GM21423 (cell line): ENCODE results near the gene UBASH3A.

Experiments used
- ATAC-seq: cut with Tn5 transposase; IDR thresholded peaks from one replicate; pipeline ENCODE4 v1.9.1; 2021; ENCODE audit warnings: mild to moderate bottlenecking, moderate library complexity; ENCODE audit not compliant: unreplicated experiment

UBASH3A gene

GRCh38 chr21:42444745-42445059, 41.0 kb downstream of the UBASH3A start:
- ATAC-seq, result no peak

GRCh38 chr21:42445311-42445710, 41.6 kb downstream of the UBASH3A start:
- ATAC-seq, result no peak

DNA sequence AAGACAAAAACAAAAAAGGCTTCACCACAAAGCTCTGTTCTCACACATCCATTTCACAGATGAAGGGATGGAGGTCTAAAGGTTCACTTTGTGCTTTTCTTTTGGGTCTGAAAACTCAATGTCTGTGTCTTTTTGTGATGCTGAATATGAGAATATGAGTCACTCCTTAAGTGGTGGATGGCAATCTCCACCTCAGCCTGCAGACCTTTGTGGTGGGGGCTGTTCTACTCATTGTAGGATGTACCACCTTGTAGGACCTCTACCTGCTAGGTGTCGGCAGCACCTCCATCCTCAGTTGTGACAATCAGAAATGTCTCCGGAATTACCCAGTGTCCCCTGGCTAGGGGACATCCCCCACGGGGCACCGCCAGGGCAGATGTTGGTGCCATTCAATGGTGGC, 42.8 kb downstream of the UBASH3A start:
- ATAC-seq, result no peak

GRCh38 chr21:42447182-42447581, 43.5 kb downstream of the UBASH3A start:
- ATAC-seq, result no peak

DNA sequence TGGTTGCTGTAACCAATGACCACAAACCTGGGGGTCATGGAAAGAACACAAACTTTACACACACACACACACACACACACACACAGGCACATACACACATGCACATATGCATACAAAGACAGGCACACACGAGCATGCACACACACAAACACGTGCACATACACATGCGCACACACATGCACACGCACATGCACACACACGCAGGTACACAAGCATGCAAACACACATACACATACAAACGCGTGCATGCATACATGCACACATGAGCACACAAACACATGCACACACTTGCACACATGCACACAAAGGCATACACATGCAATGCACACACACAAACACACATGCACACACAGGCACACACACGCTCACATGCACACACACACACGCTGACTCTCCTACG, 44.0 kb downstream of the UBASH3A start:
- ATAC-seq, result no peak

- no peak for ATAC-seq
Observed at GRCh38 chr21:42448686-42449085, 45.0 kb downstream of the UBASH3A start.

DNA sequence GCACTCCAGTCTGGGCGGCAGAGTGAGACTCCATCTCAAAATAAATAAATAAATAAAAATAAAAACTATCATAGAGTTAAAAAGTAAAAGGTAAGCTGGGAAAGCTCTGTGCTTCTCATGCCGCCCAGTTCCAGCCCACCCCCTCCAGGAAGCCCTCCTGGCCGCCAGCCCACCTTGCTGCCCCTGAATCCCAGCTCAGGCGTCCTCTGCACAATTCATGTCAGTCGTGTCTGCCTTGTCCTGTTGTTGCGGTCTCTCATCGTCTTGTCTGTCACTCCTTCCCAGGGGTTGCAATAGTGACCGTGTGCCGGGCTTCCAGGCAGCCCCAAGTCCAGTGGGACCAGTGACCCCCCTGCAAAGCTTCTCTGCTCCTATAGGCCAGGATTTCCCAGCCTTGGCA, 48.2 kb downstream of the UBASH3A start:
- ATAC-seq, result no peak

DNA sequence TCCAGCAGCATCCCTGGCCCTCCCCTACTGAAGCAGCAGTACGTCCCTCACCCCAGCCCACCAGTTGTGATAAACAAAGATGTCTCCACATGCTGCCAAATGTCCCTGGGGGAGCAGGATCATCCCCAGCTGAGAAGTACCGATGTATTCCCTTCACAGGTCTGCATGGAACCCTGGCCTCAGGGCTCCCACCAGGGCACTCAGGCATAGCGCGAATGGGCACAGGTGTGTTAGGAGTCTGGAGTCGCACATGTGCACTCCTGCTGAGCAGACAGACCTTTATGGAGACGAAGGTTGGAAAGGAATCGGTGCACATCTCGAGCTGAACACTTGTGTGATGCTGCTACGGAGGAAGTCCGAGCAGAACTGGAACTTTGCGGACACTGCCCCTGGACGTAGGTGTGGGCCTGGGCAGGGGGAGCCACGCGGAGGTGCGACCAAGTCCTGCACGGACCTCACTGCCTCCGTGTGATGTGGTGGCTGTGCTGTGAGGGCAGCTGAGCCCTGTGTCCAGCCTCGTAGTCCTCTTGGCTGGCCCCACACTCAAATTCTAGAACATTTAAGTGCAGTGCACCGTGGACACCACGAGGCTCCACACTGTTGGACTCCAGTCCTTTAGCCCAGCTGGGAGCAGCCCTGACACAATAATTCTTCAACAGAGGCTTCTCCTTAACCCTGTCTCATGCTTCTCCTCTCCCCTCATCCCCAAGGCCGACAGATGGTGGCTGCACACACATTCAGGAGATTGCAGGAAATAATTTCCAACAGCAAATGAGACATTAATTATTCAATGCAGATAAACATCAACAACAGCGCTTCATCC, 48.9 kb downstream of the UBASH3A start:
- ATAC-seq, result no peak

GRCh38 chr21:42453224-42453985, 49.7 kb downstream of the UBASH3A start:
- no peak for ATAC-seq

- no peak for ATAC-seq
Observed at GRCh38 chr21:42453986-42454570, 50.4 kb downstream of the UBASH3A start.

- no peak for ATAC-seq
Observed at GRCh38 chr21:42454786-42455185, 51.1 kb downstream of the UBASH3A start.

- no peak for ATAC-seq
Observed at GRCh38 chr21:42455196-42455595, 51.5 kb downstream of the UBASH3A start.

DNA sequence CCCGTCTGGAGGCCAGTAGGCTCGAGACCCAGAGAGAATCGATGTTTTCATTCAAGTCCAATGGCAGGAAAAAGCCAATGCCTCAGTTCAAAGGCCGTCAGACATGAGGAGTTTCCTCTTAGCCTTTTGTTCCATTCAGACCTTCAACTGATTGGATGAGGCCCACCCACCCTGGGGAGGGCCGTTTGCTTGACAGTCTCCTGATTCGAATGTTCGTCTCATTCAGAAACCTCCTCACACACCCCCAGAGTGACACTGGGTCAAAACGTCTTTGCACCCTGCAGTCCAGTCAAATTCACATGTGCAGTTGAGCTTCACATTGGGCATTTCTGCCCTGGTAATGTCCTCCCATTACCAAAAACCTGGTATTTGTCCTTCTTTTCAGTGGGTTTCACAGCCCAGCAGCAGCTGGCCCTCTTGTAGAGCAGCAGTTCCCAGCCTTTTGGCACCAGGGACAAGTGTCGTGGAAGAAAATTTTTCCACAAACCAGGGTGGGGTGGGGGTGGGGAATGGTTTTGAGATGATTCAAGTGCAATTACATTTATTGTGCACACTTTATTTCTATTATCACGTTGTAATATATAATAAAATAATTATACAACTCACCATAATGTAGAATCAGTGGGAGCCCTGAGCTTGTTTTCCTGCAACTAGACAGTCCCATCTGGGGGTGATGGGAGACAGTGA, 52.2 kb downstream of the UBASH3A start:
- ATAC-seq, result no peak

DNA sequence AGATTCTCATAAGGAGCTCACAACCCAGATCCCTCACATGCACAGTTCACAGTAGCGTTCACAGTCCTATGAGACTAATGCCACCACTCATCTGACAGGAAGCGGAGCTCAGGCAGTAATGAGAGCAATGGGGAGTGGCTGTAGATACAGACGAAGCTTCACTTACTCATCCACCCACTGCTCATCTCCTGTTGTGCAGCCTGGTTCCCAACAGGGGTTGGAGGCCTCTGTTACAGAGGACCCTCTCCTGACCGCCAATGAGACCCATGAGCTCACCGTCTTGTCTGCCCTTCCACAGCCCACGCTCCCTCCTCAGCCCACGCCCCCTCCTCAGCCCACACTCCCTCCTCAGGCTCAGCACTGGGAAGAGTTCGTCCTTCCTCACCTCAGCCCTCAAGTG, 52.8 kb downstream of the UBASH3A start:
- no peak for ATAC-seq

GRCh38 chr21:42459082-42459460, 55.4 kb downstream of the UBASH3A start:
- no peak for ATAC-seq

DNA sequence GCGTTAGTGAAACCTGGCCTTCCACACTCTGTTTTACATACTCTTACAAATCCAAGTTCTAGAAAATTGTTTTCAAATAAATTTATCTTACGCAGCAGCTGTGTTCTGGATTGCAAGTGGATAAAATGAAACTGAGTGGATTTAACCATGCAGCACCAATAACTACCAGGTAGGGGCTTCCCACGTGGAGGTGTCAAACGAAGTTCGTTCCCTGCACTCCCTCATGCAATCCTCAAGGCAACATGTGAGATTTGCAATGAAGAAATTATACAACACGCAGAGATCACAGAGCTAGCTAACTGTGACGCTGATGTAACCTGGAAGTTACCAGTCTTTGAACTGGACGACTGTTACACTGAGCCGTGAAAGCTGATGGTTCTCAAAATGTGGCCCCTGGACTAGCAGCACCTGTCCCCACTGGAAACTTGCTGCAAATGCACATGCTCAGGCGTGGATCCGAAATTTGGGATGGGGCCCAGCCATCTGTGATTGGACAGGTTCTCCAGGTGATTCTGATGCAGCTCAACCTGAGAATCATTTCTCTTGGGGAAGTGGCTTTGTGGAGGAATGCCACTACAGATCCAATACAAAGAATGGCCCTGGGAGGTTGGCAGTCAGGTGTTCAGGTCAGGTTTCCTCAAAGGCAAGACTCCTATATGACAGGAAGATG, 56.0 kb downstream of the UBASH3A start:
- ATAC-seq, result no peak

DNA sequence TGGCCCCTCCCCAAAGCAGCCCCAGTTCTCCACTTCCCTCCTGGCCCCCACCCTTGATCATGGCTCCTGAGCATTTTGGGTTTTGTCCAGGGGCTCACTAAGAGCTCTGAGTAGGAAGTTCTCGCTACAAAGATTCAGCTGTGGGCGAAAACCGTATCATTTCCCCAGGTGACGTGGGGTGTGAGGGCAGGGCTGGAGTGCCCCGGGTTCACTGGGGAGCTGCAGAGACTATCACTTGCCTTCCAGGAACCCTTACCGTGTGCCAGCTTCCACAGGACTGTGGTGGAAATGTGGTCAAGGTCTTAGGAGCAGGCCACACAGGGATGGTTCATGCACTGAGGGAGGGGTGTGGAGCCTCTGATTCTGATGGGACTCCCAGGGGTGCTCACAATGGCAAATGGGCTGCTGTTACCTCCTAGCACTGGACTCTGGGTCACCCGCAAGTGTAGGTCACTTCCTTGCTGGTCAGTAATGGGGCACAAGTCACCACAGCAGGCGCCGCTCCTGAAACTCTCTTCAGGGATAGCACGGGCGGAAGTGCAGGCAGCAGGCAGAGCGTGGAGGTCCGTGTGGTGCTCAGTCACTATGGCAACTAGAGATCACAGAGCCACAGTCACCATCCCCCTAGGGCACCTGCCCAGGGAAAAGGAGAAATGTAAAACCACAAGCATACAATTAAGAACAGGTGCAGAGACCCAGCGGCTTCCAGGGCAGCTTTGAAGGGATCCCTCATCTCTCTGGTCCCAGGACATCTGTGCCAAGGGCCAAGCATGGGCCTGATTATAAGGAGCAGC, 56.9 kb downstream of the UBASH3A start:
- ATAC-seq, result peak; percentile 44

- no peak for ATAC-seq
Observed at GRCh38 chr21:42461185-42461520, 57.5 kb downstream of the UBASH3A start.

- no peak for ATAC-seq
Observed at GRCh38 chr21:42461881-42462877, 58.5 kb downstream of the UBASH3A start.
